ENCODE results near the gene MEIOSIN. TPM values are rescaled to one million over a fixed set of nuclear protein-coding genes. Genes with fewer than 3 reads are reported as not detected.

Gene MEIOSIN
- total RNA-seq, 2 donors from 2014 or later = not detected

DNA sequence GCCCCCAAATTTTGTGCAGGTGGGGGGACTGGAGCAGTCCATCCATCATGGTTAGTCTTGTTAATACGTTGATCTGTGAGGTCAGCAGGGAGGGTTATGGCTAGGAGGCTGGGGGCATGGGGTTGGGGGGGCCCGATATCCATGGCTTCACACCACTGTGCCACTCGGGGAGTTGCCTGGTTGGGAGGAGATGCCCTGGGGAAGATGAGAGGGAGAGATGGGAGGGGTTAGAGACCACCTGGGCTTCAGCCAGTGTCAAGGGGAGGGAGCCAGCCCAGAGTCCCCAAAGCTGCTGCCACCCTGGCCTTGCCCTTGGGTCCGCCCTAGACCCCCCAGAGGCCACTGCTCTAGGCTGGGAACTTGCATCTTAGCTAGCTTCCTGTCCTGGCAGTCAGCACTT lies 50.9 kb downstream of the MEIOSIN start:
- Histone ChIP-seq H3K27ac (peak overlapping the region; percentile 97 to 98), H3K4me1 (ENCODE audit: control insufficient read depth in 1 of 2, low read depth in 2 of 2) (peaks cover 20 to 47% of the 10 kb centered on the region in 2 donors), H3K4me3 (peak overlapping the region; percentile 91), H3K27me3 (replicated peaks; ENCODE audit: insufficient read depth) (no peaks in the 10 kb centered on the region), H3K9me3 (no peaks in the 10 kb centered on the region), H3K36me3 (peaks cover 28% of the 10 kb centered on the region)
- TF ChIP-seq, protein P1, sequence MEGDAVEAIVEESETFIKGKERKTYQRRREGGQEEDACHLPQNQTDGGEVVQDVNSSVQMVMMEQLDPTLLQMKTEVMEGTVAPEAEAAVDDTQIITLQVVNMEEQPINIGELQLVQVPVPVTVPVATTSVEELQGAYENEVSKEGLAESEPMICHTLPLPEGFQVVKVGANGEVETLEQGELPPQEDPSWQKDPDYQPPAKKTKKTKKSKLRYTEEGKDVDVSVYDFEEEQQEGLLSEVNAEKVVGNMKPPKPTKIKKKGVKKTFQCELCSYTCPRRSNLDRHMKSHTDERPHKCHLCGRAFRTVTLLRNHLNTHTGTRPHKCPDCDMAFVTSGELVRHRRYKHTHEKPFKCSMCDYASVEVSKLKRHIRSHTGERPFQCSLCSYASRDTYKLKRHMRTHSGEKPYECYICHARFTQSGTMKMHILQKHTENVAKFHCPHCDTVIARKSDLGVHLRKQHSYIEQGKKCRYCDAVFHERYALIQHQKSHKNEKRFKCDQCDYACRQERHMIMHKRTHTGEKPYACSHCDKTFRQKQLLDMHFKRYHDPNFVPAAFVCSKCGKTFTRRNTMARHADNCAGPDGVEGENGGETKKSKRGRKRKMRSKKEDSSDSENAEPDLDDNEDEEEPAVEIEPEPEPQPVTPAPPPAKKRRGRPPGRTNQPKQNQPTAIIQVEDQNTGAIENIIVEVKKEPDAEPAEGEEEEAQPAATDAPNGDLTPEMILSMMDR (IDR thresholded peaks at IDR 0.05) = no peak
- DNase-seq (ENCODE audit: low spot score) = no peak
- ATAC-seq (ENCODE audit: insufficient number of reproducible peaks, low FRiP score, low read depth) = no peak

DNA sequence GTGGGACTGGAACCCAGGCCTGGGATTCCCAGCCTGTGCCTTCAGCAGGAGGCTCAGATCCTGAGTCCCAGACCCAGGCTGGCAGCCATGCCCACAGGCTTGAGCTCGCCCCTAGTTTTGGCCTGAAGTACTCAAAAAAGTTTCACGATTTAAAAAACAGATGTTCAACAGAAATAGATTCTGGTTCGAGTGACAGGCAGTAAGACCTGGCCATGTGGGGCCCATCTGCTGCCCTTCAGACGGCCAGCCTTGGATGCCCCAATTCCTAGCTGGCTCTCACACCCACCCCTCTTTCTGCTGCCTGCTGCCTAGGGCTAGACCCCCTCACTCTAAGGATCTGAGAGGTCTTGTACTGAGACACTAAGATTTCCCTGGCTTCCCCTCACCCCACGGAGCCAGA lies 51.9 kb downstream of the MEIOSIN start:
- no peaks in the 10 kb centered on the region for H3K27me3 ChIP-seq (replicated peaks; ENCODE audit: insufficient read depth)
- no peak for ATAC-seq (ENCODE audit: insufficient number of reproducible peaks, low FRiP score, low read depth)
- H3K27ac ChIP-seq = peak overlapping the region; percentile 97 to 98
- TF ChIP-seq, protein P1 (IDR thresholded peaks at IDR 0.05) = no peak
- DNase-seq (ENCODE audit: low spot score) = no peak
- no peaks in the 10 kb centered on the region for H3K9me3 ChIP-seq
- no peak overlapping the region for H3K4me3 ChIP-seq
- H3K36me3 ChIP-seq = peaks cover 36% of the 10 kb centered on the region
- H3K4me1 ChIP-seq (ENCODE audit: control insufficient read depth in 1 of 2, low read depth in 2 of 2) = peaks cover 15 to 39% of the 10 kb centered on the region in 2 donors

- ATAC-seq (ENCODE audit: insufficient number of reproducible peaks, low FRiP score, low read depth) (no peak), DNase-seq (ENCODE audit: low spot score) (no peak)
- no peaks in the 10 kb centered on the region for H3K9me3 ChIP-seq
- H3K36me3 ChIP-seq = peaks cover 36% of the 10 kb centered on the region
- TF ChIP-seq, protein P1 (IDR thresholded peaks at IDR 0.05) = no peak
- no peak overlapping the region for H3K4me3 ChIP-seq
- no peaks in the 10 kb centered on the region for H3K27me3 ChIP-seq (replicated peaks; ENCODE audit: insufficient read depth)
- peaks cover 17 to 33% of the 10 kb centered on the region in 2 donors for H3K4me1 ChIP-seq (ENCODE audit: control insufficient read depth in 1 of 2, low read depth in 2 of 2)
- peak overlapping the region; percentile 97 to 98 for H3K27ac ChIP-seq
Measured at GRCh38 chr19:45785781-45786532, 52.7 kb downstream of the MEIOSIN start.

- H3K36me3 ChIP-seq = peaks cover 36% of the 10 kb centered on the region
- peaks cover 19 to 38% of the 10 kb centered on the region in 2 donors for H3K4me1 ChIP-seq (ENCODE audit: control insufficient read depth in 1 of 2, low read depth in 2 of 2)
- TF ChIP-seq, protein P1 (IDR thresholded peaks at IDR 0.05) = no peak
- DNase-seq (ENCODE audit: low spot score) (no peak), ATAC-seq (ENCODE audit: insufficient number of reproducible peaks, low FRiP score, low read depth) (no peak)
- no peaks in the 10 kb centered on the region for H3K9me3 ChIP-seq
- no peak overlapping the region for H3K4me3 ChIP-seq
- no peaks in the 10 kb centered on the region for H3K27me3 ChIP-seq (replicated peaks; ENCODE audit: insufficient read depth)
- no peak overlapping the region for H3K27ac ChIP-seq
Measured at GRCh38 chr19:45786533-45786894, 53.3 kb downstream of the MEIOSIN start.

DNA sequence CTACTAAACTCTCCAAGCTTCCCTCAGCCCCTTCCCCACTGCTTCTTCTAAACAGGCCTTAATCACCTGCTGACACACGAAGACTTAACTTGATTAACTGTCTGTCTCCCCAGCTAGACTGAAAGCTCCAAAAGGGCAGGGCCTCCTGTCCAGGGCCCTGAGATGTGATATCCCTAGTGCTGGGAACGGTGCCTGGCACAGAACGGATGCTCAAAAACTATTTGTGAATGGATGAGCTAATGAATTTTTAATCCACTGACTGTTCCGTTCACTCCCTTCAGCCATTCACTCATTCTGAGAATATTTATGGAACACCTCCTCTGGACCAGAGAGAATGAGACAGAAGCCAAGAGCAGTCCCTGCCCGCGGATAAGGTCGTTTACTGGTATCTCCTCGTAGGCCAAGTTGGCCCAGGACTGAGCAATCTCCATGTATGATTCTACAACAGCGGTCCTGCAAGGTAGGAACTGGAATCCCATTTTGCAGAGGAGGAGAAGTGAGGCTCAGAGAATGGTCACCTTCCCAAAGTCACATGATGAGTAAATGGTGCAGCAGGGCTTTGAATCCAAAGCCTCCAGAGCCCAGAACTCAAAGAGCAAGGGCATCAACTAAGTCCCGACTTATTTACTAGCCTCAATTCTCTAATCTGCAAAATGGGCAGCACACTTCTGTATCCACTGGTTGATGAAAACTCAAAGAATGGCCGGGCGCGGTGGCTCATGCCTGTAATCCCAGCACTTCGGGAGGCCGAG lies 56.0 kb downstream of the MEIOSIN start:
- peaks cover 24 to 35% of the 10 kb centered on the region in 2 donors for H3K4me1 ChIP-seq (ENCODE audit: control insufficient read depth in 1 of 2, low read depth in 2 of 2)
- H3K27ac ChIP-seq = no peak overlapping the region
- H3K9me3 ChIP-seq = no peaks in the 10 kb centered on the region
- peaks cover 36% of the 10 kb centered on the region for H3K36me3 ChIP-seq
- no peak for DNase-seq (ENCODE audit: low spot score)
- TF ChIP-seq, protein P1 (IDR thresholded peaks at IDR 0.05) = no peak
- no peaks in the 10 kb centered on the region for H3K27me3 ChIP-seq (replicated peaks; ENCODE audit: insufficient read depth)
- no peak for ATAC-seq (ENCODE audit: insufficient number of reproducible peaks, low FRiP score, low read depth)
- no peak overlapping the region for H3K4me3 ChIP-seq
